Measurements from ENCODE around the gene KRTAP20-2.

Gene KRTAP20-2

GRCh38 chr21:30680586-30680985, 45.6 kb downstream of the KRTAP20-2 start:
- Histone ChIP-seq H3K9ac (ENCODE audit: low read depth, low read length, poor library complexity, severe bottlenecking) (no peak overlapping the region), H3F3A (ENCODE audit: low read depth) (no peaks in the 10 kb centered on the region), H3K36me3 (ENCODE audit: insufficient read depth, low read length) (no peaks in the 10 kb centered on the region), H3K27me3 (ENCODE audit: insufficient read depth, low read length, poor library complexity, severe bottlenecking) (no peaks in the 10 kb centered on the region), H2AFZ (ENCODE audit: low read length) (no peak overlapping the region), H3K4me1 (ENCODE audit: insufficient read depth, low read length, poor library complexity, severe bottlenecking) (no peaks in the 10 kb centered on the region), H3K9me2 (replicated peaks; ENCODE audit: low read depth, low read length) (no peaks in the 10 kb centered on the region), H4K20me1 (ENCODE audit: insufficient read depth, low read length, poor library complexity, severe bottlenecking) (no peaks in the 10 kb centered on the region), H3K4me2 (ENCODE audit: low read depth, low read length, poor library complexity, severe bottlenecking) (no peak overlapping the region), H3K9me3 (ENCODE audit: insufficient read depth, low read depth, low read length) (no peaks in the 10 kb centered on the region), H3K79me2 (ENCODE audit: insufficient read depth, low read length) (no peaks in the 10 kb centered on the region), H3K4me3 (ENCODE audit: low read length, poor library complexity, severe bottlenecking) (no peak overlapping the region)
- no peak for TF ChIP-seq CTCF (conservative IDR thresholded peaks at IDR 0.05; ENCODE audit: low read length)
- TF ChIP-seq EZH2phosphoT487 (IDR thresholded peaks at IDR 0.05; ENCODE audit: borderline replicate concordance), result no peak

GRCh38 chr21:30684506-30684905, 49.5 kb downstream of the KRTAP20-2 start:
- TF ChIP-seq EZH2phosphoT487 (IDR thresholded peaks at IDR 0.05; ENCODE audit: borderline replicate concordance) (no peak), CTCF (conservative IDR thresholded peaks at IDR 0.05; ENCODE audit: low read length) (no peak)
- no peaks in the 10 kb centered on the region for H3K9me2 ChIP-seq (replicated peaks; ENCODE audit: low read depth, low read length)
- H3K79me2 ChIP-seq (ENCODE audit: insufficient read depth, low read length), result no peaks in the 10 kb centered on the region
- no peak overlapping the region for H3K4me3 ChIP-seq (ENCODE audit: low read length, poor library complexity, severe bottlenecking)
- H4K20me1 ChIP-seq (ENCODE audit: insufficient read depth, low read length, poor library complexity, severe bottlenecking), result no peaks in the 10 kb centered on the region
- no peak overlapping the region for H2AFZ ChIP-seq (ENCODE audit: low read length)
- H3K36me3 ChIP-seq (ENCODE audit: insufficient read depth, low read length), result no peaks in the 10 kb centered on the region
- no peaks in the 10 kb centered on the region for H3F3A ChIP-seq (ENCODE audit: low read depth)
- H3K27me3 ChIP-seq (ENCODE audit: insufficient read depth, low read length, poor library complexity, severe bottlenecking), result no peaks in the 10 kb centered on the region
- no peaks in the 10 kb centered on the region for H3K9me3 ChIP-seq (ENCODE audit: insufficient read depth, low read depth, low read length)
- no peaks in the 10 kb centered on the region for H3K4me1 ChIP-seq (ENCODE audit: insufficient read depth, low read length, poor library complexity, severe bottlenecking)
- no peak overlapping the region for H3K9ac ChIP-seq (ENCODE audit: low read depth, low read length, poor library complexity, severe bottlenecking)
- no peak overlapping the region for H3K4me2 ChIP-seq (ENCODE audit: low read depth, low read length, poor library complexity, severe bottlenecking)

Data from Loucy (cell line).